GM12891 (cell line): ENCODE results near the gene SLC7A11.

Experiments
- DNase-seq: peaks from one replicate; pipeline ENCODE4 v3.0.0; 2011; ENCODE audit warnings: low spot score; ENCODE audit not compliant: insufficient read length
- FAIRE-seq: peaks from 2 replicates; lab custom pipeline; 2011; peaks lifted over from hg19 to GRCh38; lab: Jason Lieb, UNC
- PAX5 ChIP-seq: IDR thresholded peaks from 2 replicates; pipeline ENCODE4 v1.6.1; 2011; ENCODE audit warnings: low read length, moderate library complexity, mild to moderate bottlenecking; ENCODE audit not compliant: insufficient read depth, severe bottlenecking
- POLR2A ChIP-seq: IDR thresholded peaks from 2 replicates; pipeline ENCODE4 v1.6.1; 2011; ENCODE audit warnings: low read depth, low read length, control low read depth
- POLR2AphosphoS5 ChIP-seq: IDR thresholded peaks from 2 replicates; pipeline ENCODE4 v1.6.1; 2011; ENCODE audit warnings: low read depth, low read length, control low read depth
- POU2F2 ChIP-seq: IDR thresholded peaks from 2 replicates; pipeline ENCODE4 v1.6.1; 2011; ENCODE audit warnings: low read depth, mild to moderate bottlenecking, control low read depth, low read length, moderate library complexity
- SPI1 ChIP-seq: IDR thresholded peaks from 2 replicates; pipeline ENCODE4 v1.6.1; 2011; ENCODE audit warnings: low read depth, low read length, control low read depth
- TAF1 ChIP-seq: IDR thresholded peaks from 2 replicates; pipeline ENCODE4 v1.6.1; 2011; ENCODE audit warnings: low read depth, low read length, control low read depth

The SLC7A11 gene

DNA sequence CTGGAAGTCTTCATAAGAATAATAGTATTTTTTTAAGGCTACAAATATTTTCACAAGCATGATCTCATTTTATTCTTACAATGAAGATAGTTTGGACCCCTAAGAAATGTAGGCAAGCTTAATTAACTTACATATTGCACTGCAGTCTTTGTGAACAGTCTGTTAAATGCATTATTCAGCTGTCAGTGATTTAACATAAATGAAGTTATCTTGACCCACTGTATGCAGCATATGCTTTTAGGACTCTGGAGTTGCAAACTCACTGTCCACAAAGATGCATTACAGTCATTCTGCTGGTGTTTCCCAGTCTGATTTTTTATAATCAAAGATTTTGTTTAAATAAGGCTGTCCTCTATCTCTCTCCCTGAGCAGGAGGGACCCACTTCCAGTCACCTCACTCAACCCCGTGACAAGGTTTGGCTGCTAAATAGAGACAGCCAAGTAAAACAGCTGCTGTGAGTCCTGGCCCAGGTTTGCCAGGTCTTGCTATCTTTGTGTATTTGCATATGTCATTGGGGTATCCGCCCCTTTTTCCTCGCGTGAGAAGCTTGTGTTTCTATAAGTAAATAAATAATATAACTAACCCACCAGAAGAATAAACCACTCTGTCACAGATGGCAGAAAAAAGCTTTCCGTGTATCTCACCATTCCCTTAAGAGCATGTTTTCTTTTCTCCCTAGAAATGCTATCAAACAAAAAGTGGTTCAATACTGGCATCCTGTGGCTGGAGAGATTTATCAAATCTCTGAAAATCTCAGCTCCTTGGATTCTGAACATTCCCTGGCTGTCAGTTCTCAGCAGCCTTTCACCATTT is 67.0 kb downstream of the SLC7A11 start:
- FAIRE-seq, result no peak
- DNase-seq, result no peak
- no peak for TF ChIP-seq POLR2A

DNA sequence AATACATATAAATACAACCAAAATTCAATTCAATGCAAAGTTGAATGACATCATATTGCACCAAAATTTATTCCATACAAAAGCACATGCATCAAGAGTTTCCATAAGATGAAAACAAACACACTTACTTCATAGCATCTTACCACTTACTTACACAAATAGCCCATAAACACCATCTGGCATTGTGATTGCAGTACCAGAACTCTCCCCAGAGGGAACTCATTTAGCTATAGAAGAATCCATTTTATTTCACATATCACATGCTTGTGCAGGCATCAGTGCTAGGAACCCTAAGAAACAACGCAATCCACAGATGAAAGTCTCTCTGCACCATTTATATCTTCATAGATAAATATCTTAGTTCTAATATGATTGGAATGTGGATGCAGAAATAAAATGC is 77.9 kb downstream of the SLC7A11 start:
- FAIRE-seq (no peak), DNase-seq (no peak)
- TF ChIP-seq PAX5, result no peak
- TF ChIP-seq POLR2AphosphoS5, result no peak
- TF ChIP-seq POLR2A, result no peak
- TF ChIP-seq SPI1, result no peak

DNA sequence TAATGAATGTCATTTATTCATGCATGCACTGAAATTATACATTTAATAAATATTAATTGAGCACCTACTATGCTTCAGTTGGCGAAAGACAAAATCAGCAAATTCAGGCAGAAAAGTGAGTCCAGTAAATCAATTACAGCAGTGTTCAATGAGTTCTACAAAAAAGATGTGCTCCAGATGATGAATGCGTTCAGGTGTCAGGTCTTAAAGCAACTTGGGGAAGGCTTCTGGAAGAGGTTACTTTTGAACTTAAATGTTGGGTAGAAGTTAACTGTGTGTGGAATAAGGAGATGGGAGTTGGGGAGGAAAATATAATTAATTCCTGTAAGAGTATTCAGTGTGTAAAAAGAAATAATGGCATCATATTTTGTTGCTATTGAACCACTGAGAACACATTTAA is 79.0 kb downstream of the SLC7A11 start:
- FAIRE-seq (no peak), DNase-seq (no peak)
- TF ChIP-seq SPI1 (no peak), POU2F2 (no peak), TAF1 (no peak), POLR2AphosphoS5 (no peak), POLR2A (no peak), PAX5 (no peak)

GRCh38 chr4:138162259-138162658 is 79.9 kb downstream of the SLC7A11 start:
- FAIRE-seq (no peak), DNase-seq (no peak)

GRCh38 chr4:138161351-138161750 is 80.8 kb downstream of the SLC7A11 start:
- FAIRE-seq (peak; percentile 77), DNase-seq (no peak)
- TF ChIP-seq POLR2A (no peak), POU2F2 (no peak), SPI1 (no peak), POLR2AphosphoS5 (no peak), TAF1 (no peak), PAX5 (no peak)

More at GRCh38 chr4:138162259-138162658, 79.9 kb downstream of the SLC7A11 start:
- TF ChIP-seq POU2F2, result no peak
- no peak for TF ChIP-seq SPI1
- TF ChIP-seq POLR2A, result no peak
- no peak for TF ChIP-seq TAF1
- no peak for TF ChIP-seq POLR2AphosphoS5
- no peak for TF ChIP-seq PAX5

- DNase-seq, result no peak
- TF ChIP-seq POLR2A (no peak), POLR2AphosphoS5 (no peak), TAF1 (no peak), SPI1 (no peak), POU2F2 (no peak), PAX5 (no peak)
- FAIRE-seq, result no peak
Measured at GRCh38 chr4:138158746-138159297, 83.3 kb downstream of the SLC7A11 start.

- TF ChIP-seq PAX5, result no peak
- TF ChIP-seq TAF1, result no peak
- no peak for TF ChIP-seq POU2F2
- TF ChIP-seq SPI1, result no peak
- TF ChIP-seq POLR2AphosphoS5, result no peak
- TF ChIP-seq POLR2A, result no peak
- FAIRE-seq (no peak), DNase-seq (no peak)
Measured at GRCh38 chr4:138140879-138141278, 101.3 kb downstream of the SLC7A11 start.

GRCh38 chr4:138138774-138139173 is 103.4 kb downstream of the SLC7A11 start:
- TF ChIP-seq SPI1, result no peak
- TF ChIP-seq POU2F2, result no peak
- TF ChIP-seq PAX5, result no peak
- no peak for TF ChIP-seq TAF1
- TF ChIP-seq POLR2A, result no peak
- TF ChIP-seq POLR2AphosphoS5, result no peak
- DNase-seq, result no peak
- FAIRE-seq, result no peak

DNA sequence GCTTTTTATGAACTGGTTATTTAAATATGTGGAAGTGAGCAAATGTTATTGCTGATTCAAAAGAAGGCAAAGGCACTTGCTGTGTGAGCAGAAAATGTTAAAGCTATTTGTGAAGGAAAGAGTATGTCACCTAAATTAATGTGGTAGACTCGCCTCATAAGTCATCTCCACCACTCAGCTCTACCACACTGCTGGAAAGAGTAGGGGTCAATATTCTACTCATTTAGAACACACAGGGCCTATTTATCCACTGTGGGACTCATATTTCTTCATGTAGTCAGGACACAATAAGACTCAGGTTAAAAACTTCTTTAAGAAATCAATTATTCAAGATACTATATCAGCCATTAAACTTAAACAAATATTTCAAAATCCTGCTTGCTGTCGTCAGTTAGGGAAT is 106.5 kb downstream of the SLC7A11 start:
- DNase-seq, result no peak
- no peak for FAIRE-seq
- TF ChIP-seq TAF1, result no peak
- no peak for TF ChIP-seq POLR2AphosphoS5
- TF ChIP-seq POLR2A, result no peak
- no peak for TF ChIP-seq POU2F2
- TF ChIP-seq PAX5, result no peak
- TF ChIP-seq SPI1, result no peak

GRCh38 chr4:138118270-138118669 is 123.9 kb downstream of the SLC7A11 start:
- DNase-seq, result no peak
- FAIRE-seq, result no peak
- TF ChIP-seq PAX5 (no peak), TAF1 (no peak), POU2F2 (no peak), POLR2AphosphoS5 (no peak), SPI1 (no peak)
